ENCODE results near the gene SORT1.

Gene SORT1

GRCh38 chr1:109400035-109400655 is 2.4 kb upstream of the SORT1 start:
- H3K27me3 ChIP-seq (ENCODE audit: insufficient read depth, low read depth), result peaks cover 9% of the 10 kb centered on the region
- H3K4me1 ChIP-seq (ENCODE audit: low read depth, poor library complexity, severe bottlenecking), result peaks cover 33% of the 10 kb centered on the region
- TF ChIP-seq CTCF (conservative IDR thresholded peaks at IDR 0.05; ENCODE audit: low read depth, low read length), result no peak
- peaks cover 15% of the 10 kb centered on the region for H3K36me3 ChIP-seq (ENCODE audit: insufficient read depth)
- no peak overlapping the region for H3K27ac ChIP-seq
- no peaks in the 10 kb centered on the region for H4K20me1 ChIP-seq (ENCODE audit: insufficient read depth)
- no peak overlapping the region for H3K4me3 ChIP-seq (IDR thresholded peaks at IDR 0.05; ENCODE audit: insufficient read depth, low read depth, low read length)
- no peak overlapping the region for H2AFZ ChIP-seq (ENCODE audit: low read depth)
- no peak overlapping the region for H3K4me2 ChIP-seq
- no peak overlapping the region for H3K9ac ChIP-seq
- no peaks in the 10 kb centered on the region for H3K79me2 ChIP-seq (ENCODE audit: insufficient read depth, low read depth)

GRCh38 chr1:109399326-109399957 is 1.7 kb upstream of the SORT1 start:
- Histone ChIP-seq H3K4me1 (ENCODE audit: low read depth, poor library complexity, severe bottlenecking) (peaks cover 27% of the 10 kb centered on the region), H3K79me2 (ENCODE audit: insufficient read depth, low read depth) (no peaks in the 10 kb centered on the region), H3K9ac (no peak overlapping the region), H4K20me1 (ENCODE audit: insufficient read depth) (no peaks in the 10 kb centered on the region), H3K4me3 (IDR thresholded peaks at IDR 0.05; ENCODE audit: insufficient read depth, low read depth, low read length) (no peak overlapping the region), H3K36me3 (ENCODE audit: insufficient read depth) (peaks cover 15% of the 10 kb centered on the region), H3K27ac (no peak overlapping the region), H3K27me3 (ENCODE audit: insufficient read depth, low read depth) (peaks cover 9% of the 10 kb centered on the region), H3K4me2 (0 out of 2 replicates have a peak overlapping the region, but pooled peaks have one; percentile 79), H2AFZ (ENCODE audit: low read depth) (no peak overlapping the region)
- TF ChIP-seq CTCF (conservative IDR thresholded peaks at IDR 0.05; ENCODE audit: low read depth, low read length), result peak; percentile 98

GRCh38 chr1:109398343-109399225 is 866 bp upstream of the SORT1 start:
- peak overlapping the region; percentile 50 for H2AFZ ChIP-seq (ENCODE audit: low read depth)
- H3K4me1 ChIP-seq (ENCODE audit: low read depth, poor library complexity, severe bottlenecking), result peaks cover 36% of the 10 kb centered on the region
- no peak overlapping the region for H3K27ac ChIP-seq

More at GRCh38 chr1:109398343-109399225, 866 bp upstream of the SORT1 start:
- H3K4me3 ChIP-seq (IDR thresholded peaks at IDR 0.05; ENCODE audit: insufficient read depth, low read depth, low read length), result peak overlapping the region; percentile 97
- peak overlapping the region; percentile 79 for H3K4me2 ChIP-seq
- no peak for TF ChIP-seq CTCF (conservative IDR thresholded peaks at IDR 0.05; ENCODE audit: low read depth, low read length)
- no peak overlapping the region; the same call in 1 of the 2 replicates for H3K9ac ChIP-seq
- H3K36me3 ChIP-seq (ENCODE audit: insufficient read depth), result peaks cover 15% of the 10 kb centered on the region
- peaks cover 9% of the 10 kb centered on the region for H3K27me3 ChIP-seq (ENCODE audit: insufficient read depth, low read depth)
- no peaks in the 10 kb centered on the region for H4K20me1 ChIP-seq (ENCODE audit: insufficient read depth)
- no peaks in the 10 kb centered on the region for H3K79me2 ChIP-seq (ENCODE audit: insufficient read depth, low read depth)
